HEK293 (cell line): Measurements from ENCODE around the gene GNG12.
A peak's percentile ranks its signal among the peaks of the same experiment; 100 is the strongest.

Source experiments
- KLF10 ChIP-seq: fragments of 450-650 bp; IDR thresholded peaks from 2 replicates; pipeline ENCODE4 v1.5.1; 2018; ENCODE audit warnings: missing biosample characterization, mild to moderate bottlenecking, missing genetic modification characterization
- MYNN ChIP-seq: fragments of 450-650 bp; formaldehyde crosslinking; IDR thresholded peaks from 2 replicates; pipeline ENCODE4 v1.5.1; 2016; ENCODE audit warnings: missing biosample characterization, missing genetic modification characterization, borderline replicate concordance
- REPIN1 ChIP-seq: fragments of 450-650 bp; formaldehyde crosslinking; IDR thresholded peaks from 2 replicates; pipeline ENCODE4 v1.5.1; 2017; ENCODE audit warnings: missing biosample characterization, missing genetic modification characterization, low read depth
- TRIM28 ChIP-seq: IDR thresholded peaks from 2 replicates; pipeline ENCODE4 v1.6.1; 2011; ENCODE audit warnings: low read length, control low read depth, borderline replicate concordance
- WT1 ChIP-seq: fragments of 450-650 bp; formaldehyde crosslinking; IDR thresholded peaks from 2 replicates; pipeline ENCODE4 v1.5.1; 2016; ENCODE audit warnings: missing biosample characterization, missing genetic modification characterization
- ZBTB17 ChIP-seq: fragments of 450-650 bp; formaldehyde crosslinking; IDR thresholded peaks from 2 replicates; pipeline ENCODE4 v1.5.1; 2016; ENCODE audit warnings: missing biosample characterization, missing genetic modification characterization
- ZBTB21 ChIP-seq: fragments of 450-650 bp; formaldehyde crosslinking; IDR thresholded peaks from 2 replicates; pipeline ENCODE4 v1.5.1; 2017; ENCODE audit warnings: missing biosample characterization, missing genetic modification characterization
- ZBTB7A ChIP-seq: fragments of 450-650 bp; formaldehyde crosslinking; IDR thresholded peaks from 2 replicates; pipeline ENCODE4 v1.5.1; 2016; ENCODE audit warnings: low read depth, missing biosample characterization, missing genetic modification characterization
- ZFP37 ChIP-seq: fragments of 450-650 bp; formaldehyde crosslinking; IDR thresholded peaks from 2 replicates; pipeline ENCODE4 v1.5.1; 2016; ENCODE audit warnings: missing biosample characterization, missing genetic modification characterization
- ZNF10 ChIP-seq: fragments of 450-650 bp; formaldehyde crosslinking; IDR thresholded peaks from 2 replicates; pipeline ENCODE4 v1.5.1; 2017; ENCODE audit warnings: missing biosample characterization, missing genetic modification characterization
- ZNF132 ChIP-seq: fragments of 450-650 bp; formaldehyde crosslinking; IDR thresholded peaks from 2 replicates; pipeline ENCODE4 v1.5.1; 2017; ENCODE audit warnings: missing biosample characterization, missing genetic modification characterization, borderline replicate concordance
- ZNF157 ChIP-seq: fragments of 450-650 bp; formaldehyde crosslinking; IDR thresholded peaks from 2 replicates; pipeline ENCODE4 v1.5.1; 2016; ENCODE audit warnings: missing biosample characterization, missing genetic modification characterization
- ZNF16 ChIP-seq: fragments of 450-650 bp; formaldehyde crosslinking; IDR thresholded peaks from 2 replicates; pipeline ENCODE4 v1.5.1; 2016; ENCODE audit warnings: low read depth, missing biosample characterization, missing genetic modification characterization
- ZNF266 ChIP-seq: fragments of 450-650 bp; formaldehyde crosslinking; IDR thresholded peaks from 2 replicates; pipeline ENCODE4 v1.5.1; 2016; ENCODE audit warnings: missing biosample characterization, missing genetic modification characterization, low read depth
- ZNF335 ChIP-seq: fragments of 450-650 bp; formaldehyde crosslinking; conservative IDR thresholded peaks from 2 replicates; pipeline ENCODE4 v1.5.1; 2016; ENCODE audit warnings: missing biosample characterization, missing genetic modification characterization
- ZNF350 ChIP-seq: fragments of 450-650 bp; formaldehyde crosslinking; IDR thresholded peaks from 2 replicates; pipeline ENCODE4 v1.5.0; 2017; ENCODE audit warnings: missing biosample characterization, mild to moderate bottlenecking, missing genetic modification characterization
- ZNF404 ChIP-seq: fragments of 450-650 bp; formaldehyde crosslinking; IDR thresholded peaks from 2 replicates; pipeline ENCODE4 v1.5.1; 2017; ENCODE audit warnings: missing biosample characterization, missing genetic modification characterization
- ZNF501 ChIP-seq: fragments of 450-650 bp; formaldehyde crosslinking; IDR thresholded peaks from 2 replicates; pipeline ENCODE4 v1.5.1; 2016; ENCODE audit warnings: missing biosample characterization, missing genetic modification characterization
- ZNF529 ChIP-seq: fragments of 450-650 bp; formaldehyde crosslinking; IDR thresholded peaks from 2 replicates; pipeline ENCODE4 v1.5.1; 2017; ENCODE audit warnings: missing genetic modification characterization, missing biosample characterization; ENCODE audit not compliant: insufficient replicate concordance
- ZNF600 ChIP-seq: fragments of 450-650 bp; formaldehyde crosslinking; IDR thresholded peaks from 2 replicates; pipeline ENCODE4 v1.5.1; 2016; ENCODE audit warnings: missing biosample characterization, missing genetic modification characterization
- ZNF837 ChIP-seq: fragments of 450-650 bp; formaldehyde crosslinking; IDR thresholded peaks from 2 replicates; pipeline ENCODE4 v1.5.1; 2016; ENCODE audit warnings: missing biosample characterization, missing genetic modification characterization
- TF ChIP-seq, protein P1 (sequence below): fragments of 450-650 bp; formaldehyde crosslinking; IDR thresholded peaks from 2 replicates; pipeline ENCODE4 v1.5.1; 2016; ENCODE audit warnings: missing biosample characterization, missing genetic modification characterization
- TF ChIP-seq, protein P2 (sequence below): fragments of 450-650 bp; formaldehyde crosslinking; IDR thresholded peaks from 2 replicates; pipeline ENCODE4 v1.5.1; 2017; ENCODE audit warnings: missing biosample characterization, missing genetic modification characterization
- TF ChIP-seq, protein P3 (sequence below): fragments of 450-650 bp; formaldehyde crosslinking; IDR thresholded peaks from 2 replicates; pipeline ENCODE4 v1.5.0; 2017; ENCODE audit warnings: missing biosample characterization, missing genetic modification characterization, borderline replicate concordance
- TF ChIP-seq, protein P4 (sequence below): fragments of 450-650 bp; formaldehyde crosslinking; IDR thresholded peaks from 2 replicates; pipeline ENCODE4 v1.5.1; 2016; ENCODE audit warnings: missing biosample characterization, missing genetic modification characterization
- TF ChIP-seq, protein P5 (sequence below): fragments of 450-650 bp; formaldehyde crosslinking; IDR thresholded peaks from 2 replicates; pipeline ENCODE4 v1.5.1; 2016; ENCODE audit warnings: missing biosample characterization, missing genetic modification characterization, low read depth
- TF ChIP-seq, protein P6 (sequence below): fragments of 450-650 bp; formaldehyde crosslinking; IDR thresholded peaks from 2 replicates; pipeline ENCODE4 v1.5.1; 2016; ENCODE audit warnings: missing biosample characterization, missing genetic modification characterization

Gene GNG12

DNA sequence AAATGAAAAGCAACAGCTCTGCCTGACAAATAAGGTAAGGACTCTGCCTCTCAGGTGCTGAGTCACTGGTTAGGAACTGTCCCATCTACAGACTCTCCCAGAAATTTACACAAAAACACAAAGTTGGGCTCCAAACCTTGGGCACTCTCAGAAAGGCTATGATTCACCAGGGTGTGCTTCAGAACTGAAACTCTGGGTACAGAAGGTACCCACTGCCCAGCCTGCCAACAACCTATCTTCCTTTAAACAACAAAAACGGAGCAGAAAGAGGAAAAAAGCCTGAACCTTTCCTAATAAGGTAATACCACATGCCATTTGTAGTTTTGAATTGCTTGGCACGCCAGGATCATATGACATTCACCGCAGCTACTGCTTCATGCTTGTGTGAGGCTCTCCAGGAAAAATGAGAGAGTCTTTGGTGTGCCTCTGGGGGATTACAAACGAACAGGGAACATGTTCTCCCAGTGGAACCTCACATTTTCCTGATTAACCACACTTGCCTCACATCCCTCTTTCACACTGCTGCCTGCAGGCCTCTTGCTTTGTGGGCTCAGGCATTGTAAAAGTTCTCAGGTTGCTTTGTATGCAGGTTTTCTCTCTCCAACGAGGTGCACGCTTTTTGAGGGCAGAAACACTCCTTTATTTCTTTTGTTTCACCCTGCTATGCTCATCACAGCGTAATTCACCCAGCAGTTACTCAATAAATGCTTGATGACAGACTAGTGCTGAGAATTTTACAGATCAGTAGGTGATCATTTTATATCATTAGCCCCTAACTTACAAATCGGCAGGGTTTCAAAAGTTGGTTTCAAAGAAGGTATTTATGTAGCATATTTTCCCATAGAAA, 83.2 kb downstream of the GNG12 start (continued):
- TF ChIP-seq, protein P1, sequence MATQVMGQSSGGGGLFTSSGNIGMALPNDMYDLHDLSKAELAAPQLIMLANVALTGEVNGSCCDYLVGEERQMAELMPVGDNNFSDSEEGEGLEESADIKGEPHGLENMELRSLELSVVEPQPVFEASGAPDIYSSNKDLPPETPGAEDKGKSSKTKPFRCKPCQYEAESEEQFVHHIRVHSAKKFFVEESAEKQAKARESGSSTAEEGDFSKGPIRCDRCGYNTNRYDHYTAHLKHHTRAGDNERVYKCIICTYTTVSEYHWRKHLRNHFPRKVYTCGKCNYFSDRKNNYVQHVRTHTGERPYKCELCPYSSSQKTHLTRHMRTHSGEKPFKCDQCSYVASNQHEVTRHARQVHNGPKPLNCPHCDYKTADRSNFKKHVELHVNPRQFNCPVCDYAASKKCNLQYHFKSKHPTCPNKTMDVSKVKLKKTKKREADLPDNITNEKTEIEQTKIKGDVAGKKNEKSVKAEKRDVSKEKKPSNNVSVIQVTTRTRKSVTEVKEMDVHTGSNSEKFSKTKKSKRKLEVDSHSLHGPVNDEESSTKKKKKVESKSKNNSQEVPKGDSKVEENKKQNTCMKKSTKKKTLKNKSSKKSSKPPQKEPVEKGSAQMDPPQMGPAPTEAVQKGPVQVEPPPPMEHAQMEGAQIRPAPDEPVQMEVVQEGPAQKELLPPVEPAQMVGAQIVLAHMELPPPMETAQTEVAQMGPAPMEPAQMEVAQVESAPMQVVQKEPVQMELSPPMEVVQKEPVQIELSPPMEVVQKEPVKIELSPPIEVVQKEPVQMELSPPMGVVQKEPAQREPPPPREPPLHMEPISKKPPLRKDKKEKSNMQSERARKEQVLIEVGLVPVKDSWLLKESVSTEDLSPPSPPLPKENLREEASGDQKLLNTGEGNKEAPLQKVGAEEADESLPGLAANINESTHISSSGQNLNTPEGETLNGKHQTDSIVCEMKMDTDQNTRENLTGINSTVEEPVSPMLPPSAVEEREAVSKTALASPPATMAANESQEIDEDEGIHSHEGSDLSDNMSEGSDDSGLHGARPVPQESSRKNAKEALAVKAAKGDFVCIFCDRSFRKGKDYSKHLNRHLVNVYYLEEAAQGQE = peak; percentile 61; the same call in 1 of the 2 replicates
- TF ChIP-seq, protein P2, sequence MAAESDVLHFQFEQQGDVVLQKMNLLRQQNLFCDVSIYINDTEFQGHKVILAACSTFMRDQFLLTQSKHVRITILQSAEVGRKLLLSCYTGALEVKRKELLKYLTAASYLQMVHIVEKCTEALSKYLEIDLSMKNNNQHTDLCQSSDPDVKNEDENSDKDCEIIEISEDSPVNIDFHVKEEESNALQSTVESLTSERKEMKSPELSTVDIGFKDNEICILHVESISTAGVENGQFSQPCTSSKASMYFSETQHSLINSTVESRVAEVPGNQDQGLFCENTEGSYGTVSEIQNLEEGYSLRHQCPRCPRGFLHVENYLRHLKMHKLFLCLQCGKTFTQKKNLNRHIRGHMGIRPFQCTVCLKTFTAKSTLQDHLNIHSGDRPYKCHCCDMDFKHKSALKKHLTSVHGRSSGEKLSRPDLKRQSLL (tag by site-specific recombination) = 0 out of 2 replicates have a peak, but pooled peaks have one; percentile 7
- TF ChIP-seq, protein P3, sequence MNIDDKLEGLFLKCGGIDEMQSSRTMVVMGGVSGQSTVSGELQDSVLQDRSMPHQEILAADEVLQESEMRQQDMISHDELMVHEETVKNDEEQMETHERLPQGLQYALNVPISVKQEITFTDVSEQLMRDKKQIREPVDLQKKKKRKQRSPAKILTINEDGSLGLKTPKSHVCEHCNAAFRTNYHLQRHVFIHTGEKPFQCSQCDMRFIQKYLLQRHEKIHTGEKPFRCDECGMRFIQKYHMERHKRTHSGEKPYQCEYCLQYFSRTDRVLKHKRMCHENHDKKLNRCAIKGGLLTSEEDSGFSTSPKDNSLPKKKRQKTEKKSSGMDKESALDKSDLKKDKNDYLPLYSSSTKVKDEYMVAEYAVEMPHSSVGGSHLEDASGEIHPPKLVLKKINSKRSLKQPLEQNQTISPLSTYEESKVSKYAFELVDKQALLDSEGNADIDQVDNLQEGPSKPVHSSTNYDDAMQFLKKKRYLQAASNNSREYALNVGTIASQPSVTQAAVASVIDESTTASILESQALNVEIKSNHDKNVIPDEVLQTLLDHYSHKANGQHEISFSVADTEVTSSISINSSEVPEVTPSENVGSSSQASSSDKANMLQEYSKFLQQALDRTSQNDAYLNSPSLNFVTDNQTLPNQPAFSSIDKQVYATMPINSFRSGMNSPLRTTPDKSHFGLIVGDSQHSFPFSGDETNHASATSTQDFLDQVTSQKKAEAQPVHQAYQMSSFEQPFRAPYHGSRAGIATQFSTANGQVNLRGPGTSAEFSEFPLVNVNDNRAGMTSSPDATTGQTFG (tag by site-specific recombination) = no peak
- TF ChIP-seq MYNN (tag by site-specific recombination) (no peak), ZNF600 (tag by site-specific recombination) (peak; percentile 87), ZNF16 (no peak), REPIN1 (tag by site-specific recombination) (no peak), ZBTB21 (tag by site-specific recombination) (no peak), ZNF157 (tag by site-specific recombination) (no peak), ZBTB7A (tag by site-specific recombination) (no peak), ZNF501 (tag by site-specific recombination) (no peak), ZNF266 (no peak), ZNF529 (tag by site-specific recombination) (no peak), KLF10 (tag by site-specific recombination) (no peak), ZFP37 (tag by site-specific recombination) (peak; percentile 41; the same call in 1 of the 2 replicates), ZNF350 (no peak), TRIM28 (no peak), ZNF10 (peak; percentile 67; the same call in 1 of the 2 replicates), ZNF335 (peak; percentile 48; the same call in 1 of the 2 replicates), ZNF132 (tag by site-specific recombination) (no peak), ZBTB17 (tag by site-specific recombination) (peak; percentile 92), WT1 (peak; percentile 66), ZNF404 (tag by site-specific recombination) (no peak), ZNF837 (tag by site-specific recombination) (no peak)
- TF ChIP-seq, protein P4, sequence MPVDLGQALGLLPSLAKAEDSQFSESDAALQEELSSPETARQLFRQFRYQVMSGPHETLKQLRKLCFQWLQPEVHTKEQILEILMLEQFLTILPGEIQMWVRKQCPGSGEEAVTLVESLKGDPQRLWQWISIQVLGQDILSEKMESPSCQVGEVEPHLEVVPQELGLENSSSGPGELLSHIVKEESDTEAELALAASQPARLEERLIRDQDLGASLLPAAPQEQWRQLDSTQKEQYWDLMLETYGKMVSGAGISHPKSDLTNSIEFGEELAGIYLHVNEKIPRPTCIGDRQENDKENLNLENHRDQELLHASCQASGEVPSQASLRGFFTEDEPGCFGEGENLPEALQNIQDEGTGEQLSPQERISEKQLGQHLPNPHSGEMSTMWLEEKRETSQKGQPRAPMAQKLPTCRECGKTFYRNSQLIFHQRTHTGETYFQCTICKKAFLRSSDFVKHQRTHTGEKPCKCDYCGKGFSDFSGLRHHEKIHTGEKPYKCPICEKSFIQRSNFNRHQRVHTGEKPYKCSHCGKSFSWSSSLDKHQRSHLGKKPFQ (tag by site-specific recombination) = peak; percentile 49; the same call in 1 of the 2 replicates
- TF ChIP-seq, protein P5, sequence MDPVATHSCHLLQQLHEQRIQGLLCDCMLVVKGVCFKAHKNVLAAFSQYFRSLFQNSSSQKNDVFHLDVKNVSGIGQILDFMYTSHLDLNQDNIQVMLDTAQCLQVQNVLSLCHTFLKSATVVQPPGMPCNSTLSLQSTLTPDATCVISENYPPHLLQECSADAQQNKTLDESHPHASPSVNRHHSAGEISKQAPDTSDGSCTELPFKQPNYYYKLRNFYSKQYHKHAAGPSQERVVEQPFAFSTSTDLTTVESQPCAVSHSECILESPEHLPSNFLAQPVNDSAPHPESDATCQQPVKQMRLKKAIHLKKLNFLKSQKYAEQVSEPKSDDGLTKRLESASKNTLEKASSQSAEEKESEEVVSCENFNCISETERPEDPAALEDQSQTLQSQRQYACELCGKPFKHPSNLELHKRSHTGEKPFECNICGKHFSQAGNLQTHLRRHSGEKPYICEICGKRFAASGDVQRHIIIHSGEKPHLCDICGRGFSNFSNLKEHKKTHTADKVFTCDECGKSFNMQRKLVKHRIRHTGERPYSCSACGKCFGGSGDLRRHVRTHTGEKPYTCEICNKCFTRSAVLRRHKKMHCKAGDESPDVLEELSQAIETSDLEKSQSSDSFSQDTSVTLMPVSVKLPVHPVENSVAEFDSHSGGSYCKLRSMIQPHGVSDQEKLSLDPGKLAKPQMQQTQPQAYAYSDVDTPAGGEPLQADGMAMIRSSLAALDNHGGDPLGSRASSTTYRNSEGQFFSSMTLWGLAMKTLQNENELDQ (tag by site-specific recombination) = no peak
- TF ChIP-seq, protein P6, sequence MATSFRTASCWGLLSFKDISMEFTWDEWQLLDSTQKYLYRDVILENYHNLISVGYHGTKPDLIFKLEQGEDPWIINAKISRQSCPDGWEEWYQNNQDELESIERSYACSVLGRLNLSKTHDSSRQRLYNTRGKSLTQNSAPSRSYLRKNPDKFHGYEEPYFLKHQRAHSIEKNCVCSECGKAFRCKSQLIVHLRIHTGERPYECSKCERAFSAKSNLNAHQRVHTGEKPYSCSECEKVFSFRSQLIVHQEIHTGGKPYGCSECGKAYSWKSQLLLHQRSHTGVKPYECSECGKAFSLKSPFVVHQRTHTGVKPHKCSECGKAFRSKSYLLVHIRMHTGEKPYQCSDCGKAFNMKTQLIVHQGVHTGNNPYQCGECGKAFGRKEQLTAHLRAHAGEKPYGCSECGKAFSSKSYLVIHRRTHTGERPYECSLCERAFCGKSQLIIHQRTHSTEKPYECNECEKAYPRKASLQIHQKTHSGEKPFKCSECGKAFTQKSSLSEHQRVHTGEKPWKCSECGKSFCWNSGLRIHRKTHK = no peak
